Hematopoietic multipotent progenitor cell treated with erythropoietin and hydrocortisone succinate and interleukin-3 and kit ligand, for 8 days (in vitro differentiated cells): ENCODE results near the gene ZFPM1.

Experiments
- DNase-seq: peaks from one replicate; pipeline ENCODE4 v3.0.0-alpha.2; 2015

ZFPM1 gene

GRCh38 chr16:88452482-88453216 lies 431 bp upstream of the ZFPM1 start:
- DNase-seq = peak; percentile 94

GRCh38 chr16:88453611-88454522 lies 787 bp downstream of the ZFPM1 start:
- DNase-seq = peak; percentile 46

- DNase-seq = peak; percentile 42
These were observed 1.5 kb downstream of the ZFPM1 start for GRCh38 chr16:88454523-88454947.

GRCh38 chr16:88455610-88456355 lies 2.7 kb downstream of the ZFPM1 start:
- peak; percentile 90 for DNase-seq

GRCh38 chr16:88456356-88457292 lies 3.5 kb downstream of the ZFPM1 start:
- peak; percentile 41 for DNase-seq

- peak; percentile 97 for DNase-seq
These were observed 5.1 kb downstream of the ZFPM1 start for GRCh38 chr16:88458039-88458772.

GRCh38 chr16:88458773-88459235 lies 5.7 kb downstream of the ZFPM1 start:
- no peak for DNase-seq

- DNase-seq = peak; percentile 48
These were observed 6.4 kb downstream of the ZFPM1 start for GRCh38 chr16:88459366-88460073.

- peak; percentile 25 for DNase-seq
These were observed 7.6 kb downstream of the ZFPM1 start for GRCh38 chr16:88460496-88461330.

GRCh38 chr16:88461331-88462269 lies 8.5 kb downstream of the ZFPM1 start:
- peak; percentile 89 for DNase-seq

GRCh38 chr16:88462396-88462795 lies 9.3 kb downstream of the ZFPM1 start:
- peak; percentile 37 for DNase-seq

- DNase-seq = peak; percentile 4
These were observed 10.3 kb downstream of the ZFPM1 start for GRCh38 chr16:88463411-88463810.

- peak; percentile 69 for DNase-seq
These were observed 11.6 kb downstream of the ZFPM1 start for GRCh38 chr16:88464447-88465318.

GRCh38 chr16:88465387-88465983 lies 12.4 kb downstream of the ZFPM1 start:
- no peak for DNase-seq

GRCh38 chr16:88466175-88466862 lies 13.2 kb downstream of the ZFPM1 start:
- DNase-seq = peak; percentile 67

- no peak for DNase-seq
These were observed 13.9 kb downstream of the ZFPM1 start for GRCh38 chr16:88466949-88467348.
